Mononuclear cell (primary cell): ENCODE data around the gene LRRFIP1. TPM values are rescaled to one million over a fixed set of nuclear protein-coding genes. Genes with fewer than 3 reads are reported as not detected.
"Not testable (repeated sequence)": the region's sequence is repeated elsewhere in the genome, so short reads cannot be mapped to it uniquely, and the experiment has no call there.

Source experiments
- H3K27me3 ChIP-seq: 2 replicates; pipeline ENCODE4 v1.6.0; 2011; ENCODE audit warnings: low read length, control low read depth; ENCODE audit not compliant: insufficient read depth
- H3K4me1 ChIP-seq: 2 replicates; pipeline ENCODE4 v1.5.1; 2011; ENCODE audit warnings: mild to moderate bottlenecking, low read length, control low read depth; ENCODE audit not compliant: insufficient read depth
- H3K4me3 ChIP-seq: 2 replicates; pipeline ENCODE4 v1.5.1; 2011; ENCODE audit warnings: mild to moderate bottlenecking, low read length, moderate library complexity
- H3K9me3 ChIP-seq: 2 replicates; pipeline ENCODE4 v1.5.1; 2011; ENCODE audit warnings: low read depth, mild to moderate bottlenecking, control low read depth, low read length
- total RNA-seq: library from RNA; depleted of rRNA; stranded (reverse); fragments of >200 nt; gene quantifications from one replicate; pipeline ENCODE4 v1.2.3, GENCODE V29; 2012

LRRFIP1 gene
- total RNA-seq, 1 donor = 128 TPM

DNA sequence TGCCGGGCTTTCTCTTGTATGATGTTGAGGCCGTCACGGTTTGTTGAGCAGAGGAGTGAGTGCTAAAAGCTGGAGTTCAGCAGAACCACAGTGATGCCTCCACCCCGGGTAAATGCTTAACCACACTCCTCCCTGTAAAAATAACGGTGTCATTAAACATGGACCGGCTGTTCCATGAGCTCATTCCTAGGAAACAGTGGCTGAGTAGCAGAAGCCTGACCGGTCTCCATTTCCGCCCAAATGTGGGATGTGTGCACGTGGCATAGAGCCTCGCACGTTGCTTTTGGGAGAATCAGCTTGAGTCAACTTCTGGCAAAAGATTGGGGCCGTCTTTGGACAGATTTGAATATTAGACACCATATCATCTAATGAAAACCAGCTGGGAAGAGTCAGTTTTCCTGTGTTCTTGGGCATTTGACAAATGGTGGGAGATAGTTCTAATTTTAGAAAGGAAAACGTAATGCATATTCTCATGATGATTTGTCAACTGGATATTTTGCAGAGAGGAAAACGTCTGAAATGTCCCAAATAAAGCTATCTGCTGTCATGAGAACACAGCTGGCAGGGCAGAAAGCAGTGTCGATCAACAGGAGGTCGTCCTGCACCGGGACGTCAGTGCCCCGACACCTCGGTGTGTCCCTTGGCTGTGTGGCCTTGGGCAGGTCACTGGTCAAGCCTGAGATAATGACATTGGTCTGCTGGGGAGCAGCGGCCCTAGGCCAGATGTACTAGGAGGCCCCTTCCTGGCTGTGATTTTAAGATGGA, 42.4 kb downstream of the LRRFIP1 start:
- no peak overlapping the region for H3K4me3 ChIP-seq
- H3K4me1 ChIP-seq = peaks cover 28% of the 10 kb centered on the region
- no peaks in the 10 kb centered on the region for H3K9me3 ChIP-seq
- H3K27me3 ChIP-seq = no peaks in the 10 kb centered on the region

DNA sequence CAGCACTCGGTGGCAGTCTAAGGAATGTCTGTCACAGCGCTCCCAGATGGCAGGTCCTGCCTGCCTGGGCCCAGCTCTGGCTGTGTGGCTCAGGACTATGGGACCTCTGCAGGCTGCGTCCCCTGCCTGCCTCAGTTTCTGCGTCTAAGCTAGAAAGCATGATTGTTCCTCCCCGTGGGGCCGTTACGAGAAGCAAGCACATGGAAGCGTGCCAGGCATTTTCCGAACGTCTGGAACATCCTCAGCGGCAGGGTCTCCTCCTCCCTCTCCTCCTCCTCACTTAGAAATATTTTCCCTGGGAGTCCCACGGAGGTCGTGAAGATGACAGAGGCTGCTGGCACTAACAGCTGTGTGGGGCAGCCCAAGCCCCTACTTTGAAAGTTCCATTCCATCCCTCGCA, 43.3 kb downstream of the LRRFIP1 start:
- no peak overlapping the region for H3K4me3 ChIP-seq
- peaks cover 37% of the 10 kb centered on the region for H3K4me1 ChIP-seq

DNA sequence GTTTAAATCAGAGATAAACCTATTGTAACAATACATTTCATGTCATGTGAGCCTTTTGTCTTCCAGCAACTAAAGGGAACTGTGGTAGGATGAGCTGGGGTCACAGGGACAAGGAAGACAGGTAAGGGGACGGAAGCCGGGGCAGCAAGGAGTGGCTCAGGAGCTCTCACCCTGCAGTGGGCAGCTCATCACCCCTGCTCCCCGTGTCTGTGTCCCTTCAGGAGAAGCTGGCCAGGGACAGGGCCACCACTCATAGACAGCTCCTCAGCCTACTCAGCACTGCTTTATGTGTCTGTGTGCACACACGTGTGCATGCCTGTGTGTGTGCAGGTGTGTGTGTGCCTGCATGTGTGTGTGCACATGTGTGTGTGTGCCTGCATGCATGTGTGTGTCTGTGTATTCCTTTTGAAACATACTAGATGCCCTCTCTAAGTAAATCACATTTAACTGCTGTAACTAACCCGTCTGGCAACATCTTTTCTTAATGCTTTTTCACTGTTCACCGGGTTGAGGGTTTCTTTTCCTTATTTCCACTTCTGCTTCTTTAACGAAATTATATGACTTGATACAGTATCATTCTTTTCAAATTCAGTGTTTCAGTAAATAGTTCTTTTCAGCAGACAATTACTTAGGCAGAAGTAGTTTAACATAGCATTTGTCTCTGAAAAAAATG, 44.2 kb downstream of the LRRFIP1 start:
- Histone ChIP-seq H3K9me3 (no peaks in the 10 kb centered on the region), H3K4me3 (no peak overlapping the region), H3K4me1 (peaks cover 46% of the 10 kb centered on the region), H3K27me3 (no peaks in the 10 kb centered on the region)

More for the DNA sequence above, 43.3 kb downstream of the LRRFIP1 start:
- H3K9me3 ChIP-seq = no peaks in the 10 kb centered on the region
- no peaks in the 10 kb centered on the region for H3K27me3 ChIP-seq

DNA sequence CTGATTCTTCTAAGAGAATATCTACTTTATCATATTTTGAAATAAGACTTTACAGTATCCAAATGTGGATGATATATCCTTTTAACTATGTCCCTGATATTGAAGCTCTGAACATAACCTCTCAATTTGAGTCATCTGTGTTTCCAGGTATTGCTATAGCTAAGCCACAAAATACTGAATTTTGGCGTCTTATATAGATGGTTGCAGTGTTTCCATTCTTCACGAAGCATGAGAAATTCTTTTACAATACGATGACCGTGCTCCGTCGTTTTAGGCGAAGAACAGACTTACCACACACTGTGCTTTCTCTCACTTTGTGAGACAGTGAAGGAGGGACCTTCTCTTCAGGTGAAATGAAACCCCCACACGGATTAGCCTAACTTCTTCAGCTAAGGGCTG, 45.3 kb downstream of the LRRFIP1 start:
- Histone ChIP-seq H3K9me3 (no peaks in the 10 kb centered on the region), H3K4me3 (peak overlapping the region; percentile 21), H3K4me1 (peaks cover 58% of the 10 kb centered on the region), H3K27me3 (no peaks in the 10 kb centered on the region)

DNA sequence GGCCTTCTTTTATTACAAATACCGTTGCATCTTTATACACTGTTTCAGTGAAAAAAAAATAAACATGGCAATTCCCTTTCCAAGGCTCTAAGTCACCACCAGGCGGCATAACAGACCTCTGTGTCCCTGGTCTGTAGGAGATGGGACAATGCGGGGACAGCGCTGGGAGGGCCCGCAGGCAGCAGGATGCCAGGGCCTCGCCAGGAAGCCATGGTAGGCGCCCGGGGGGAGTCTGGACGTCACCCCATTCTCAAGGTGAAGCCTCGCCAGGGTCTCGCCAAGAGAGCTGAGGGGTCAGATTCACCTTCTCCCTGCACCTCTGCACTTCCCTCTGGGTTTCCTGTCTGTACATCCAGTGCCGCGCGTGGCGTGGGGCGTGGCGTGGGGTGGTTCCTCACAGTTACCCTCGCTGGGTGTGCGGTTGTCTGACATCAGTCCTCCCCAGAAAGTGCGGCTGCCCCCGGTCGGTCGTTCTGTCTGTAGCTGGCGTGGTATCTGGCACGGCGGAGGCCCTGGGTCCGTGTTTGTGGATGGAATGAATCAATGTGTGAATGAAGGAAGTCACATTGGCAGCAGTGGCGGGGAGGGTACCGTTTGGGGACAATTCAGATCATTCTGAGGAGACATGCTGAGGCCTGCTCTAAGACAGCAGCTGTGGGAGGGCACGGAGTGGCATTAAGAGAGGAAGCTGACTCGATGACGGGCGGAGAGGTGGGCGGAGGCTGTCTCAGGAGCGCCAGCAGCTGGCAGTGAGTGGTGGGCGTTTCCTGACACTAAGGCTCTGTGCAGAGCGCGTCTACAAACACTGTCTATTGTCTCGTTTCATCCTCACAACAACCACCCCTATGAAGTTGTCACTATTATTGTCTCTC, 46.0 kb downstream of the LRRFIP1 start:
- H3K4me3 ChIP-seq = peak overlapping the region; percentile 21
- H3K9me3 ChIP-seq = no peaks in the 10 kb centered on the region
- no peaks in the 10 kb centered on the region for H3K27me3 ChIP-seq
- peaks cover 64% of the 10 kb centered on the region for H3K4me1 ChIP-seq

DNA sequence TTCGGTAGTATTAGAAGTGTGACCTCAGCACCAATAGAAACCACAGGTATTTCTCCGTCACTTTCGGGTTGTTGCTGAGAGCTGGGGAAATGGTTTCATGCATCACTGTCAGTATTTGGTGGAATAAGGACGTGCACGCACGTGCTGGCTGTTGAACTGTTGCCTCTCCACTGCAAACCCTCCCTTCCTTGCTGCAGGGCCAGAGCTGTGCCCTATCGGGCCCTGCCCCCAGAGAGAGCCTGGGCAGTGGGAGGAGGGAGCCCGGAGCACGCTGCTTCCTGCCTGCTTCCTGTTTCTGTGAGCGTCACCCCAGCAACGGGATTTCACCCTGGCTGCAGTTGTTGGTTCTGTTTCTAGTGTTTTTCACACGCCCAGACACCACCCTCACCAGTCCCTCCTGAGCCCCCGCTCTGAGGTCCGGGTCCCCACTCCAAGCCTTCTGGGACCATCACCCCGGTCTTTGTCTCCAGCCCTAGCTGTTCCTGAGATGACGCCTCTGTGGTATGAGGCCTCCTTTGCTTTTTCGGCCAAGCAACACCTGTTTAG, 47.4 kb downstream of the LRRFIP1 start:
- Histone ChIP-seq H3K4me1 (peaks cover 77% of the 10 kb centered on the region), H3K9me3 (no peaks in the 10 kb centered on the region), H3K4me3 (peak overlapping the region; percentile 39), H3K27me3 (no peaks in the 10 kb centered on the region)

DNA sequence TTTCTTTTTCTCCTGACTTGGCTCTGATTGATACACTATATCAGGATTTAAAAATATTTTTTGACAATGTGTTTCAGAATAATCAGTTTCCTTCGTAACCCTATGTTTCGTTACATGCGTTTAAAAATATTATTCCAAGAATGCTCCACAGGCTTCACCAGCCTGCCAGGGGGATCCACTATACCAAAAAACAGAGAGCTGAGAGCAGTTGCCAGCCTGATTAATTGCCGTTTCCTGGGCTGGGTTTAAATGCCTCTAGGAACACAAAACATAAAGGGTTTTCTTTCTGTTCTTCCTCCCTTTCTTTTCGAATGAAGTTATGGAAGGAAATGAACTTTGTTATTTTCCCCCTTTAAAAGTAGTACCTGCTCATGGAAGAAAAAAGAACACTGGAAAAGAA, 47.9 kb downstream of the LRRFIP1 start:
- peak overlapping the region; percentile 39 for H3K4me3 ChIP-seq
- H3K27me3 ChIP-seq = no peaks in the 10 kb centered on the region
- no peaks in the 10 kb centered on the region for H3K9me3 ChIP-seq
- peaks cover 77% of the 10 kb centered on the region for H3K4me1 ChIP-seq

DNA sequence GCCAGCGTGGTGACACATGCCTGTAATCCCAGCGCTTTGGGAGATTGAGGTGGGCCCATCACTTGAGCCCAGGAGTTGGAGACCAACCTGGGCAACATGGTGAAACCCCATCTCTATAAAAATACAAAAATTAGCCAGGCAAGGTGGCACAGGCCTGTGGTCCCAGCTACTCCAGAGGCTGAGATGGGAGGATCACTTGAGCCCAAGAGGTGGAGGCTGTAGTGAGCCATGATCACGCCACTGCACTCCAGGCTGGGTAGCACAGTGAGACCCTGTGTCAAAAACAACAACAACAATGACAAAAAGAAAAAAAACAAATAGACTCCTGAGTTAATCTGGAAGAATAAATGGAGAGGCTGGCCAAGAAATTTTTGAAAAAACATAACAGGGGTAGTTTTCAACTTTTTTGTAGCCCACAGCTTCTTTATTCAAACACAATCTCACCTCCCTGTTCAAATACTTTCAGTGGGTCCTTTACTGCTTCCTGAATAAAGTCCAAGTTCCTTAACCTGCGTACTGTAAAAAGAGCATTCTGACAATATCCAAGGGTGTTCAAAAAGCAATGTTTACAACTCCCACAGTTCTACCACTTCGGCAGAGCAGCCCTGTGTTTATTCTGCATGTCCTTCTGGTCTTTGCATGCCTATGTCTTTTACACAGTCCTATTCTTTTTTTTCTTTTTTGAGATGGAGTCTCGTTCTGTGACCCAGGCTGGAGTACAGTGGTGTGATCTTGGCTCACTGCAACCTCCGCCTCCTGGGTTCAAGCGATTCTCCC, 53.5 kb downstream of the LRRFIP1 start:
- H3K27me3 ChIP-seq = no peaks in the 10 kb centered on the region
- H3K9me3 ChIP-seq = no peaks in the 10 kb centered on the region
- peaks cover 43% of the 10 kb centered on the region for H3K4me1 ChIP-seq
- no peak overlapping the region for H3K4me3 ChIP-seq

DNA sequence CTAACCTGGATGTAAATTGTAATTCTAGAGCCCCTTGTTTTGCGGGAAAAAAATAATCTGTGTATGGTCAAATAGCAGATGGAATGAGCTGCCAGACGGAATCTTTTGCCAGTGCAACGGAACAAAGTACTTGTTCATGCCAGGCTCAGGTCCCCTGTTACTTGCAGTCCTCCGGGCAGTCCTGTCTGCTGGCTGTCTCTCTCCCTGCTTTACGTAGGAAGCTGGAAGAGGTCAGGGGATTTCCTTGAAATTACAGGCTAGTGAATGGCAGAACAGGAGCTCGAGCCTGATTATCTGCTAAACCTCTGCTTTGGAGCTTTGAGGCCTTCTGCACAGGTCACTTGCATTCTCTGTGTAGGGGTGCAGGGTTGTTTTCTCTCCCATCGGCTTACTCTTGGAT, 54.8 kb downstream of the LRRFIP1 start:
- Histone ChIP-seq H3K4me3 (no peak overlapping the region), H3K9me3 (no peaks in the 10 kb centered on the region), H3K4me1 (peaks cover 42% of the 10 kb centered on the region), H3K27me3 (no peaks in the 10 kb centered on the region)

DNA sequence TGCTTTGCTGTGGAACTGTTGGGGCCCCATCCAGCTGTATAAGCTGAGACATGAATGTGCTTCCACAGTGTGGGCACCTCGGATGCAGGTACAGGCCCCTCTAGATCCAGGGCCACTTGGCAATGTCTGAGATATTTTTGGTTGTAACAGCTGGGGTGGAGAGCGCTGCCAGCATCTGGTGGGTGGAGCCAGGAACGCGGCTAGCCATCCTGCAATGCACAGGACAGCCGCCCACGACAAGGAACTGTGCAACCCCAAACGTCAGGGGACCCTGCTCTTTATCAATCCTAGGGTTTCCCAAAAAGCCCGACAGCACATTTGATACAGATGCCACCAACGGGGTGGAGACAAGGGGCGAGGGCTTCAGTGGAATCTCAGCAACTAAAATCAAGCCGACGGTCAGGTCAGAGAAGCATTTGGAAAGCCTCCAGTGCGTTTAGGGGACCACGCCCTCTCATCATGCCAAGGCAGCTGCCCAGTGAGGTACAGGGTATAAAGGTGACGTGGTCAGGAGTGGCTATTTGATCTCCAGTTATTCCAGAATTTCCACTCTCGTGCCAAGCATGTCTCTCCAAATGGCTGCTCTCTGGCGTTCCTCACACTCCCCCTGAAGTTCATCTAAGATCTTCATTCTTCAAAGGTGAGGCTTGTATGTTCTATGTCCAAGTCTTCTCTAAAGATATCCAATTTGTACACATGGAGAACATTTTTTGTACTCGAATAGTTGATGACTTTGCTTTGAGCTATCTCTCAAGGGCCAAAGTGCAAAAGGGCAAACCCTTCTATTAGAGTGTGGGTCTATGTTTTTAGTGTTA, 55.7 kb downstream of the LRRFIP1 start:
- no peaks in the 10 kb centered on the region for H3K9me3 ChIP-seq
- no peak overlapping the region for H3K4me3 ChIP-seq
- H3K4me1 ChIP-seq = peaks cover 42% of the 10 kb centered on the region
- H3K27me3 ChIP-seq = no peaks in the 10 kb centered on the region

DNA sequence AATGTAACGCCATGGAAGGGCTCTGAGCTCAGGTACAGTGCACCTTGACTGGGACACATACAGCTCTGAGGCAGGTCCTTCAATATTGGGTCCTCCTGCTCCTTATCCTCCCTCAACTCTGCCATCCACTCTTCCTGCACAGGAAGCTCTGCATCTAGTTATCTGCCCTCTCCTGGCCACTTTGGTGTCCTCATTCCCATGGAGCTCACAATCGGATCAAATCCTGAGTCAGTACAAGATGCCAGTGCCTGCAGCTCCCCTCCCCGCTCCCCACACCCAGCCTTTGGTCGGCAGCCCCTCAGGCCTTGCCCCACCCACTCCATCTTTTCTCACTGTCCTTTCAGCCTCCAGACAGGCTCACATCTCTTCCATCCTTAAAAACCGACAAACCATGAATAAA, 58.0 kb downstream of the LRRFIP1 start:
- H3K4me1 ChIP-seq = peaks cover 49% of the 10 kb centered on the region
- no peak overlapping the region for H3K4me3 ChIP-seq
- no peaks in the 10 kb centered on the region for H3K27me3 ChIP-seq
- H3K9me3 ChIP-seq = no peaks in the 10 kb centered on the region

DNA sequence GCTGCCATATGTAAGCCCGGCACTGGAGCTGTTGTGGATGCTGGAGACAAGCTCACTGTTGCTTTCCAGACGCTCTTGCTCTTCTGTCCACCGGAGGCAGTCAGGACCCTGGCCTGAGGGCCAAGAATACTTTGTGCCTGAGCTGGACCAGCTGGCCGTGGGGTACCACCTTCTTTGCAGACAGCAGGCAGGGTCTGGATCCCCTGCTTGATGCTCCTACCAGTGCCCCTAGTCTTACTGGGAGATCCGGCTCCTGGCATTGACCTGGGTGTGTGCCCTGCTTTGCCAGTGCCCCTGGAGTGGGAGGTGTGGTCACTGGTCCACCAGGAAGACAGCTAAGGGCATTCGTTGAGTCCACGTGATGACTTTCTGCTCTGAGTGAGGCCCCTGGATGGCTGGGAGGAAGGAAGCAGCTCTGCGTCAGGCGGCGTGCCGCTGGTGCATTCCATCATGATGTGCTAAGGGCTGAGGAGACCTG, 59.3 kb downstream of the LRRFIP1 start:
- H3K4me1 ChIP-seq = peaks cover 61% of the 10 kb centered on the region
- no peaks in the 10 kb centered on the region for H3K9me3 ChIP-seq
- no peaks in the 10 kb centered on the region for H3K27me3 ChIP-seq
- H3K4me3 ChIP-seq = no peak overlapping the region

DNA sequence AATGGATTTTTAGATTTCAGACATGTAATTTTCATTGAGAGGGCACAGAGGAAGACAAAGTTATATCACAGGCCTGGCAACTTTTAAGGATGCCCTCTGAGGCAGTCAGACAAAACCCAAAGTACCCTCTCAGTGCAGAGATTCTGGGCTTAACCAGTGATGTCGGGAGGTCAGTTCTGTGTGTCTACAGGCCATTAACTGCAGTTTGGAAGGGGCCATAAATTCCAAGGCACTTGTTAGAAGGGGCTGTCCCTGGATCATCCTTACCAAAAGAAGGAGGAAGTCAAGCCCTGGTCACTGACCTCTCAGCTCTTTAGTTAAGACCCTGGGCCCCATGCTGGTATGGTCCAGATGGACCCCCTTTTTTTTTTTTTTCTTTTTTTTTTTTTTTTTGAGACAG, 60.7 kb downstream of the LRRFIP1 start:
- H3K9me3 ChIP-seq = no peaks in the 10 kb centered on the region
- H3K4me1 ChIP-seq = peaks cover 61% of the 10 kb centered on the region
- no peaks in the 10 kb centered on the region for H3K27me3 ChIP-seq
- H3K4me3 ChIP-seq = no peak overlapping the region

DNA sequence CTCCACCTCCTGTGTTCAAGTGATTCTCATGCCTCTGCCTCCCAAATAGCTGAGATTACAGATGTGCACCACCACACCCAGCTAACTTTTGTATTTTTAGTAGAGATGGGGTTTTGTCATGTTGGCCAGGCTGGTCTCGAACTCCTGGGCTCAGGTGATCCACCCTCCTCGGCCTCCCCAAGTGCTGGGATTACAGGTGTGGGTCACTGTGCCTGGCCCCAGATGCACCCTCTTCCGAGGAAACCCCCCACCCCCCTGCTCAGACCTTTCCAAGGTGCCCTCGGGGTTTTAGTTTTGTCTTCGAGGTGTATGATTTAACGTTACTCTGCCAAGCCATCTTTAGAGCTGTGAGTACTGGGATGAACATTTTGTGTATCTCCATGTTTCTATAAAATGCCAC, 61.2 kb downstream of the LRRFIP1 start:
- H3K4me1 ChIP-seq = peaks cover 61% of the 10 kb centered on the region
- H3K4me3 ChIP-seq = not testable (repeated sequence)

More for the DNA sequence above, 61.2 kb downstream of the LRRFIP1 start:
- H3K27me3 ChIP-seq, H3K9me3 ChIP-seq: not testable (repeated sequence)
